ENCODE results near the gene PFDN4. TPM values are rescaled to one million over a fixed set of nuclear protein-coding genes. Genes with fewer than 3 reads are reported as not detected.

Gene PFDN4
- polyA plus RNA-seq, 1 donor from 2014 or later: 512 TPM

DNA sequence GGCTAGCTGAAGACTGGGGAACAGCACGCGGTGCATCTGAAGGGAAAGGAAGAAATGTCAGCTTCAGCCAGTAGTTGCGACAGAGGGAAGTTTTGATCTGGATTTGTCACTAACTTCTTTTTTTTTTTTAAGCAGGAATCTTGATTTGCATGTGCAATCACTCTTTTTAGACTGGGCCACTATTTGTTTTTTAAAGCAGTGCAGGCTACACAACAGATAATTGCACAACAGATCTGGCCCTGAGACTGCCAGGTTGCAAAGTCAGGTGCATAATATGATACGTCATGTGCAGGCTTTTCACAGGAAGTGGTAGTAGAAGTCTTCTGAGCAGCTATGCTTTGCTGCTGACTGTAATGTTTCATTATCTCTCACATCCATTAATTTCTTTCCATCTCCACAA, 13.5 kb downstream of the PFDN4 start:
- Histone ChIP-seq H3K27ac (ENCODE audit: low read length) (no peak overlapping the region), H4K20me1 (ENCODE audit: insufficient read depth) (no peaks in the 10 kb centered on the region), H3K4me3 (ENCODE audit: low read length) (no peak overlapping the region), H3K9me2 (ENCODE audit: insufficient read depth, low read length) (no peaks in the 10 kb centered on the region), H3K36me3 (ENCODE audit: insufficient read depth, low read length) (no peaks in the 10 kb centered on the region), H3K79me2 (replicated peaks; ENCODE audit: insufficient read depth, low read length) (peaks cover 5% of the 10 kb centered on the region), H3K27me3 (ENCODE audit: insufficient read depth, low read depth, low read length) (no peaks in the 10 kb centered on the region), H3K9me3 (ENCODE audit: low read length) (no peaks in the 10 kb centered on the region), H3K9ac (ENCODE audit: low read length) (no peak overlapping the region), H3F3A (ENCODE audit: insufficient read depth, low read length, poor library complexity, severe bottlenecking) (no peaks in the 10 kb centered on the region), H2AFZ (ENCODE audit: low read depth, low read length) (no peak overlapping the region), H3K4me2 (ENCODE audit: low read length) (no peak overlapping the region)
- TF ChIP-seq, protein P1, sequence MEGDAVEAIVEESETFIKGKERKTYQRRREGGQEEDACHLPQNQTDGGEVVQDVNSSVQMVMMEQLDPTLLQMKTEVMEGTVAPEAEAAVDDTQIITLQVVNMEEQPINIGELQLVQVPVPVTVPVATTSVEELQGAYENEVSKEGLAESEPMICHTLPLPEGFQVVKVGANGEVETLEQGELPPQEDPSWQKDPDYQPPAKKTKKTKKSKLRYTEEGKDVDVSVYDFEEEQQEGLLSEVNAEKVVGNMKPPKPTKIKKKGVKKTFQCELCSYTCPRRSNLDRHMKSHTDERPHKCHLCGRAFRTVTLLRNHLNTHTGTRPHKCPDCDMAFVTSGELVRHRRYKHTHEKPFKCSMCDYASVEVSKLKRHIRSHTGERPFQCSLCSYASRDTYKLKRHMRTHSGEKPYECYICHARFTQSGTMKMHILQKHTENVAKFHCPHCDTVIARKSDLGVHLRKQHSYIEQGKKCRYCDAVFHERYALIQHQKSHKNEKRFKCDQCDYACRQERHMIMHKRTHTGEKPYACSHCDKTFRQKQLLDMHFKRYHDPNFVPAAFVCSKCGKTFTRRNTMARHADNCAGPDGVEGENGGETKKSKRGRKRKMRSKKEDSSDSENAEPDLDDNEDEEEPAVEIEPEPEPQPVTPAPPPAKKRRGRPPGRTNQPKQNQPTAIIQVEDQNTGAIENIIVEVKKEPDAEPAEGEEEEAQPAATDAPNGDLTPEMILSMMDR (IDR thresholded peaks at IDR 0.05; ENCODE audit: poor library complexity, severe bottlenecking): no peak
- TF ChIP-seq TAF1 (IDR thresholded peaks at IDR 0.05; ENCODE audit: low read depth): no peak
- no peak for TF ChIP-seq RAD21 (conservative IDR thresholded peaks at IDR 0.05)
- TF ChIP-seq SMC3 (conservative IDR thresholded peaks at IDR 0.05; ENCODE audit: poor library complexity): no peak
- no peak for TF ChIP-seq MXI1 (conservative IDR thresholded peaks at IDR 0.05; ENCODE audit: poor library complexity, severe bottlenecking)
- no peak for TF ChIP-seq POLR2AphosphoS5 (IDR thresholded peaks at IDR 0.05)
- no peak for TF ChIP-seq EP300 (conservative IDR thresholded peaks at IDR 0.05; ENCODE audit: poor library complexity, severe bottlenecking)
- TF ChIP-seq, protein P2, sequence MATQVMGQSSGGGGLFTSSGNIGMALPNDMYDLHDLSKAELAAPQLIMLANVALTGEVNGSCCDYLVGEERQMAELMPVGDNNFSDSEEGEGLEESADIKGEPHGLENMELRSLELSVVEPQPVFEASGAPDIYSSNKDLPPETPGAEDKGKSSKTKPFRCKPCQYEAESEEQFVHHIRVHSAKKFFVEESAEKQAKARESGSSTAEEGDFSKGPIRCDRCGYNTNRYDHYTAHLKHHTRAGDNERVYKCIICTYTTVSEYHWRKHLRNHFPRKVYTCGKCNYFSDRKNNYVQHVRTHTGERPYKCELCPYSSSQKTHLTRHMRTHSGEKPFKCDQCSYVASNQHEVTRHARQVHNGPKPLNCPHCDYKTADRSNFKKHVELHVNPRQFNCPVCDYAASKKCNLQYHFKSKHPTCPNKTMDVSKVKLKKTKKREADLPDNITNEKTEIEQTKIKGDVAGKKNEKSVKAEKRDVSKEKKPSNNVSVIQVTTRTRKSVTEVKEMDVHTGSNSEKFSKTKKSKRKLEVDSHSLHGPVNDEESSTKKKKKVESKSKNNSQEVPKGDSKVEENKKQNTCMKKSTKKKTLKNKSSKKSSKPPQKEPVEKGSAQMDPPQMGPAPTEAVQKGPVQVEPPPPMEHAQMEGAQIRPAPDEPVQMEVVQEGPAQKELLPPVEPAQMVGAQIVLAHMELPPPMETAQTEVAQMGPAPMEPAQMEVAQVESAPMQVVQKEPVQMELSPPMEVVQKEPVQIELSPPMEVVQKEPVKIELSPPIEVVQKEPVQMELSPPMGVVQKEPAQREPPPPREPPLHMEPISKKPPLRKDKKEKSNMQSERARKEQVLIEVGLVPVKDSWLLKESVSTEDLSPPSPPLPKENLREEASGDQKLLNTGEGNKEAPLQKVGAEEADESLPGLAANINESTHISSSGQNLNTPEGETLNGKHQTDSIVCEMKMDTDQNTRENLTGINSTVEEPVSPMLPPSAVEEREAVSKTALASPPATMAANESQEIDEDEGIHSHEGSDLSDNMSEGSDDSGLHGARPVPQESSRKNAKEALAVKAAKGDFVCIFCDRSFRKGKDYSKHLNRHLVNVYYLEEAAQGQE (IDR thresholded peaks at IDR 0.05; ENCODE audit: borderline replicate concordance): no peak
- TF ChIP-seq EZH2 (IDR thresholded peaks at IDR 0.05; ENCODE audit: borderline replicate concordance, insufficient read depth, low read length, poor library complexity, severe bottlenecking): no peak

DNA sequence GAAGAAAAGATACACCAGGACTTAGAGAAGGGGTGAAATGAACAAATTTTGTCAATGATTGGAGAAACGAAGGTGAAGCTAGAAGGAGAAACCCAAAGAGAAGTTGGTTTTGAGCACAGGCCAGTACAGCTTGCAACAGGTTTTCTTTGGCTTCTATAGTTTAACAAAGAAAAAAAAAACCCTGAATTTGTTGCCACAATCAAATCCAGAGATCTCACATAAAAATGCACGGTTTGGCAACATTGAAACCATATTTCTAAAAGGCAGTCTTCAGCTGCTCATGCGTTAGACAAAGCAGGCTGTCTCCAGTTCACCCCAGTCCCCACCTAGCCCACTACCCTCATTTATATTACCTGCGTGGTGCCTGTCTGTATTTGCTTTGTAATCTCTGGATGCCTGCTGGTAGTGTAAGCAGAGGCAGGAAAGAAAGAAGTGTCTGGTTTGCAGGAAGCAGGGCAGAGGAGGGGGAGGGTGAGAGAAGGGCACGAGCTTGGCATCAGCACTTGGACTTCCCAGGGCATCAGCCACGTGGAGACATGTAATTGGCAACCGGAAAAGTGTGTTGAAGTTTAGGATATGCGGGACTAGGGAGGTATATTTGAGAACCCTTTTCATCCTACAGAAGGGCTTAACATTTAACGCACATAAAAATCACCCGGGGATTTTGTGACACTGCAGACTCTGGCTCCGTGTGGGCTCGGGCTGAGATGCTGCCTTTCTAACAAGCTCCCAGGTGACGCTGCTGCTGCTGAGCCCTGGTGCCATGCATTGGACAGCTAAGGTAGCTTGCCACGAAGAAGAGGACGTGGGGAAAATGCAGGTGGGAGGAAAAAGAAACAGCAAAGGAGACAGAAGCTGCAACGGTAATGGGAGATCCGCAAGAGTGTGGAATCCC, 14.4 kb downstream of the PFDN4 start:
- H3K4me2 ChIP-seq (ENCODE audit: low read length): no peak overlapping the region
- no peaks in the 10 kb centered on the region for H3K9me2 ChIP-seq (ENCODE audit: insufficient read depth, low read length)
- TF ChIP-seq TAF1 (IDR thresholded peaks at IDR 0.05; ENCODE audit: low read depth) (no peak), SMC3 (conservative IDR thresholded peaks at IDR 0.05; ENCODE audit: poor library complexity) (no peak), EZH2 (IDR thresholded peaks at IDR 0.05; ENCODE audit: borderline replicate concordance, insufficient read depth, low read length, poor library complexity, severe bottlenecking) (no peak), MXI1 (conservative IDR thresholded peaks at IDR 0.05; ENCODE audit: poor library complexity, severe bottlenecking) (no peak), RAD21 (conservative IDR thresholded peaks at IDR 0.05) (no peak), POLR2AphosphoS5 (IDR thresholded peaks at IDR 0.05) (no peak), EP300 (conservative IDR thresholded peaks at IDR 0.05; ENCODE audit: poor library complexity, severe bottlenecking) (no peak)
- TF ChIP-seq, protein P2 (IDR thresholded peaks at IDR 0.05; ENCODE audit: borderline replicate concordance): no peak
- TF ChIP-seq, protein P1 (IDR thresholded peaks at IDR 0.05; ENCODE audit: poor library complexity, severe bottlenecking): no peak
- H3F3A ChIP-seq (ENCODE audit: insufficient read depth, low read length, poor library complexity, severe bottlenecking): no peaks in the 10 kb centered on the region
- no peaks in the 10 kb centered on the region for H3K9me3 ChIP-seq (ENCODE audit: low read length)
- no peak overlapping the region for H3K9ac ChIP-seq (ENCODE audit: low read length)
- no peaks in the 10 kb centered on the region for H3K36me3 ChIP-seq (ENCODE audit: insufficient read depth, low read length)
- H3K4me3 ChIP-seq (ENCODE audit: low read length): no peak overlapping the region
- H4K20me1 ChIP-seq (ENCODE audit: insufficient read depth): no peaks in the 10 kb centered on the region
- no peak overlapping the region for H3K27ac ChIP-seq (ENCODE audit: low read length)
- H2AFZ ChIP-seq (ENCODE audit: low read depth, low read length): no peak overlapping the region
- H3K79me2 ChIP-seq (replicated peaks; ENCODE audit: insufficient read depth, low read length): peaks cover 5% of the 10 kb centered on the region
- no peaks in the 10 kb centered on the region for H3K27me3 ChIP-seq (ENCODE audit: insufficient read depth, low read depth, low read length)

Data from neural cell (in vitro differentiated cells).